ENCODE measurements around the gene PDSS1.

Gene PDSS1

DNA sequence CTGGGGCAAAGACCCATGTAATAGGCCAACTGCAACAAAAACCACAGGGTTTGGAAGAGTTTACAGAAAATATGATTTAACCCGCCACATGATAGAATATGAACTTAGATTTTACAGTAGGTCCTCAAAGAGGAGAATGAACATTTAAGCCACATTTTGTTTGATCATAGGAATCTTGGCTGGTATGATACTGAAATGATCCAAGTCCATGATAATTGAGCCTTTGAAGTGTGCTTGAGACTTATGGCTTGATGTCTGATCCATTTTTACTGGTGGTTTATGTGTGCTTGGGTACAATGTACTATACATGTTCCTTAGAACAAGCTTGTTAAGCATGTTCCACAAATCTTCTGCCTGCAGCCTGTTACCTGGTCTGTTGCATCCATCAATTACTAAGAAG, 41.8 kb upstream of the PDSS1 start:
- no peak overlapping the region for H3K27ac ChIP-seq
- TF ChIP-seq, protein P1, sequence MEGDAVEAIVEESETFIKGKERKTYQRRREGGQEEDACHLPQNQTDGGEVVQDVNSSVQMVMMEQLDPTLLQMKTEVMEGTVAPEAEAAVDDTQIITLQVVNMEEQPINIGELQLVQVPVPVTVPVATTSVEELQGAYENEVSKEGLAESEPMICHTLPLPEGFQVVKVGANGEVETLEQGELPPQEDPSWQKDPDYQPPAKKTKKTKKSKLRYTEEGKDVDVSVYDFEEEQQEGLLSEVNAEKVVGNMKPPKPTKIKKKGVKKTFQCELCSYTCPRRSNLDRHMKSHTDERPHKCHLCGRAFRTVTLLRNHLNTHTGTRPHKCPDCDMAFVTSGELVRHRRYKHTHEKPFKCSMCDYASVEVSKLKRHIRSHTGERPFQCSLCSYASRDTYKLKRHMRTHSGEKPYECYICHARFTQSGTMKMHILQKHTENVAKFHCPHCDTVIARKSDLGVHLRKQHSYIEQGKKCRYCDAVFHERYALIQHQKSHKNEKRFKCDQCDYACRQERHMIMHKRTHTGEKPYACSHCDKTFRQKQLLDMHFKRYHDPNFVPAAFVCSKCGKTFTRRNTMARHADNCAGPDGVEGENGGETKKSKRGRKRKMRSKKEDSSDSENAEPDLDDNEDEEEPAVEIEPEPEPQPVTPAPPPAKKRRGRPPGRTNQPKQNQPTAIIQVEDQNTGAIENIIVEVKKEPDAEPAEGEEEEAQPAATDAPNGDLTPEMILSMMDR (conservative IDR thresholded peaks at IDR 0.05; ENCODE audit: low read depth, low read length): no peak
- no peaks in the 10 kb centered on the region for H4K20me1 ChIP-seq (ENCODE audit: insufficient read depth)
- H3K4me2 ChIP-seq: no peak overlapping the region
- H2AFZ ChIP-seq (ENCODE audit: low read depth): no peak overlapping the region
- no peaks in the 10 kb centered on the region for H3K27me3 ChIP-seq (ENCODE audit: insufficient read depth, low read depth)
- no peaks in the 10 kb centered on the region for H3K36me3 ChIP-seq (ENCODE audit: insufficient read depth)
- H3K4me3 ChIP-seq (IDR thresholded peaks at IDR 0.05; ENCODE audit: insufficient read depth, low read depth, low read length): no peak overlapping the region
- H3K79me2 ChIP-seq (ENCODE audit: insufficient read depth, low read depth): no peaks in the 10 kb centered on the region
- H3K4me1 ChIP-seq (ENCODE audit: low read depth, poor library complexity, severe bottlenecking): no peaks in the 10 kb centered on the region
- H3K9ac ChIP-seq: no peak overlapping the region

DNA sequence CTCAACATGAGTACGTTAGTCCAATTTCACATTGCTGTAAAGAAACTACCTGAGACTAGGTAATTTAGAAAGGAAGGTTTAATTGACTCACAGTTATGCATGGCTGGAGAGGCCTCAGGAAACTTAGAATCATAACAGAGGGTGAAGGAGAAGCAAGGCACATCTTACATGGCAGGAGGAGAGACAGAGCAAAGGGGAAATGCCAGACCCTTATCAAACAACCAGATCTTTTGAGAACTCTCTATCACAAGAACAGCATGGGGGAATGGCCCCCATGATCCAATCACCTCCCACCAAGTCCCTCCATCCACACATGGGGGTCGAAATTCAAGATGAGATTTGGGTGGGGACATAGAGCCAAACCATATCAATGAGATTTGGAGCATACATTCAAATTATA, 34.6 kb upstream of the PDSS1 start:
- no peaks in the 10 kb centered on the region for H3K79me2 ChIP-seq (ENCODE audit: insufficient read depth, low read depth)
- no peaks in the 10 kb centered on the region for H3K4me1 ChIP-seq (ENCODE audit: low read depth, poor library complexity, severe bottlenecking)
- H4K20me1 ChIP-seq (ENCODE audit: insufficient read depth): no peaks in the 10 kb centered on the region
- no peaks in the 10 kb centered on the region for H3K36me3 ChIP-seq (ENCODE audit: insufficient read depth)
- TF ChIP-seq, protein P1 (conservative IDR thresholded peaks at IDR 0.05; ENCODE audit: low read depth, low read length): no peak
- H3K4me3 ChIP-seq (IDR thresholded peaks at IDR 0.05; ENCODE audit: insufficient read depth, low read depth, low read length): no peak overlapping the region
- no peaks in the 10 kb centered on the region for H3K27me3 ChIP-seq (ENCODE audit: insufficient read depth, low read depth)
- H2AFZ ChIP-seq (ENCODE audit: low read depth): no peak overlapping the region
- no peak overlapping the region for H3K9ac ChIP-seq
- H3K4me2 ChIP-seq: no peak overlapping the region
- H3K27ac ChIP-seq: no peak overlapping the region

DNA sequence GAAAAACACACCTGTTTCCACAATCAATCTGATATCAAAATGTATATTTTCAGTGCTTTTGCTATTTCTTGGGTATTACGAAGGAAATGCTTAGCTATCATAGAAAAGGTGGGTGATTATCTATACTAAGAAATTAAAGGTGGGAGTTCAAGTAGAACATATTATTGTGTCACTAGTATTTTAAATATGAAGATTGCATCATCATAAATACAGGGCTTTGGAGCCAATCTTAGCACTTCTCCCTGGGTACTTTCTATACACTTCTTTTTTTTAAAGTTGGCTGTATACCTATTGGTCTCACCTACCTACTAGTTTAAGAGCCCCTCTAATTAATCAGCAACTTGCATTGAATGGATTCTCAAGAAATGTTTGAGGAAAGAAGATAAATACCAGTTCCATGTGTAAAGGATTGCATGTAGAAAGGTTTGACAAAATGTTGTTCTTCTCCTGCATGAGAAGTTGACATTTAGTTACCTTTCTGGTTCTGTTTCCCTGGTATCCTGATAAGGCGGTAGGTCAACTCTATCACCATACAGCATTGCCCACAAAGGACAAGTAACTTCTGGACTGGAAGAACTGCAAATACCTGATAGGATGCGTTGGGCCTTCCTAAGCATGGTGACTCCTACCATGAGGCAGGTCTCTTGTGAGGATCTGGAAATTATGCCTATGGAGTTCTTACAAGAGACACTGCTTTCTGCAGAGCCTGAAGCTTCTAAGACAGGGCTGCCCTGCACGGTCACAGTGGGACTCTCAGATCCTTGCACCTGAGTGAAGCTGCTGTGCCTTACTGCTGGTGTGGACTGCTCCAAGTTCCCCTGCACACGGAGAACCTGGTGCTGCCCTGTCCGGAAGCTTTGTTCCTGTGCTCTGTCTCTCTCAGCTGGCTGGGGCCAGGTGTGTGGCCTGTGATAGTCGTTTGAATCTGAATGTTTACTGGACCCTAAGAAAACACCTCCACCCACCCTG, 32.1 kb upstream of the PDSS1 start:
- no peaks in the 10 kb centered on the region for H3K4me1 ChIP-seq (ENCODE audit: low read depth, poor library complexity, severe bottlenecking)
- no peak overlapping the region for H3K4me2 ChIP-seq
- no peak overlapping the region for H3K4me3 ChIP-seq (IDR thresholded peaks at IDR 0.05; ENCODE audit: insufficient read depth, low read depth, low read length)
- H3K36me3 ChIP-seq (ENCODE audit: insufficient read depth): no peaks in the 10 kb centered on the region
- H3K79me2 ChIP-seq (ENCODE audit: insufficient read depth, low read depth): no peaks in the 10 kb centered on the region
- no peak overlapping the region for H3K9ac ChIP-seq
- TF ChIP-seq, protein P1 (conservative IDR thresholded peaks at IDR 0.05; ENCODE audit: low read depth, low read length): no peak
- no peaks in the 10 kb centered on the region for H4K20me1 ChIP-seq (ENCODE audit: insufficient read depth)
- H3K27ac ChIP-seq: no peak overlapping the region
- no peaks in the 10 kb centered on the region for H3K27me3 ChIP-seq (ENCODE audit: insufficient read depth, low read depth)
- H2AFZ ChIP-seq (ENCODE audit: low read depth): no peak overlapping the region

DNA sequence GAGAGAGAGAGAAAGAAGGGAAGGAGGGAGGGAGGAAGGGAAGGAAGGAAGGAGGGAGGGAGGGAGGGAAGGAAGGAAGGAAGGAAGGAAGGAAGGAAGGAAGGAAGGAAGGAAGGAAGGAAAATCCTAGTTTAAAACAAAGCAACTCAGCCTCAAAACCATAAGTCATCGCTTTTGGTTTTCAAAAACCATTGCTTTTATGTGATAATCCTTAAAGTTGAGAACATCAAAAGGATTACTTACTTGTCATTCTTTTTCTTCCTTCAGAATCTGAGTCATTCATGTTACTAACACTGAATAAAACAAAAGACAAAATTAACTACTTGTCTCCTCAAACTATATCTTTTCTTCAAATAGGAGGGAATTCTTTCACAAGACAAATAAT, 21.6 kb upstream of the PDSS1 start:
- Histone ChIP-seq H3K36me3 (ENCODE audit: insufficient read depth) (no peaks in the 10 kb centered on the region), H3K9ac (no peak overlapping the region), H3K4me3 (IDR thresholded peaks at IDR 0.05; ENCODE audit: insufficient read depth, low read depth, low read length) (no peak overlapping the region), H3K4me1 (ENCODE audit: low read depth, poor library complexity, severe bottlenecking) (no peaks in the 10 kb centered on the region), H3K27ac (no peak overlapping the region), H4K20me1 (ENCODE audit: insufficient read depth) (no peaks in the 10 kb centered on the region), H2AFZ (ENCODE audit: low read depth) (no peak overlapping the region), H3K4me2 (no peak overlapping the region), H3K79me2 (ENCODE audit: insufficient read depth, low read depth) (no peaks in the 10 kb centered on the region), H3K27me3 (ENCODE audit: insufficient read depth, low read depth) (no peaks in the 10 kb centered on the region)
- TF ChIP-seq, protein P1 (conservative IDR thresholded peaks at IDR 0.05; ENCODE audit: low read depth, low read length): no peak
